Measurements from ENCODE around the gene MMP11. TPM values are rescaled to one million over a fixed set of nuclear protein-coding genes. Genes with fewer than 3 reads are reported as not detected.

MMP11 gene
- total RNA-seq, 2 donors from 2014 or later: 2.3 to 4.5 TPM

- no peaks in the 10 kb centered on the region for H3K27me3 ChIP-seq
- intact Hi-C loops (cut with DNase I): no loop called here
- H3K4me3 ChIP-seq: no peak overlapping the region
- TF ChIP-seq CTCF (IDR thresholded peaks at IDR 0.05): no peak
- H3K4me1 ChIP-seq: no peaks in the 10 kb centered on the region
- H3K9me3 ChIP-seq: no peaks in the 10 kb centered on the region
- H3K27ac ChIP-seq: no peak overlapping the region
- no peak overlapping the region for H3K9ac ChIP-seq (ENCODE audit: low read depth in 2 of 2, low read length in 2 of 2)
- H3K36me3 ChIP-seq: no peaks in the 10 kb centered on the region
- no peak for DNase-seq
Observed at GRCh38 chr22:23781511-23782183, 9.0 kb downstream of the MMP11 start.

GRCh38 chr22:23782252-23782651 lies 9.6 kb downstream of the MMP11 start:
- Histone ChIP-seq H3K36me3 (no peaks in the 10 kb centered on the region), H3K4me1 (no peaks in the 10 kb centered on the region), H3K4me3 (no peak overlapping the region), H3K27me3 (no peaks in the 10 kb centered on the region), H3K9ac (ENCODE audit: low read depth in 2 of 2, low read length in 2 of 2) (no peak overlapping the region), H3K27ac (no peak overlapping the region), H3K9me3 (no peaks in the 10 kb centered on the region)
- intact Hi-C loops (cut with DNase I): no loop called here
- no peak for DNase-seq
- no peak for TF ChIP-seq CTCF (IDR thresholded peaks at IDR 0.05)

DNA sequence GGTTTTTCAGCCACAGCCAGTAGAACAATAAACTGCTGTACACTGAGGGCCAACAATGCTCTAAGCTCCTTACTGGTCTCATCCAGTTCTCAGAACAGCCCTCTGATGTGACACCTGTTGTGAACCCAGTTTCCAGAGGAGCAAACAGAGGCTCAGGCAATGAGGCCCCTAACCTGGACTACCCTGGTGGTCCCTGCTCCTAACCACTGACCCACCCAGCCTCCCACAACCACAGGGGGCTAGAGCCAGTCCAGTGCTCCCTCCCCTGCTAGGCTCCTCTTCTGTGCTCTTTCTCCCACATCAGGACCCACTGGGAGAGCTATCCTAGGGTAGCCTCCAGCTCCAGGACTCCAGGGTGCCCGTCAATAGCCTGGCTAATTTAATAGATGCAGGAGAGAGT lies 10.1 kb downstream of the MMP11 start:
- peaks cover 1% of the 10 kb centered on the region for H3K4me1 ChIP-seq
- no peak overlapping the region for H3K4me3 ChIP-seq
- DNase-seq: no peak
- no peaks in the 10 kb centered on the region for H3K36me3 ChIP-seq
- no peaks in the 10 kb centered on the region for H3K9me3 ChIP-seq
- H3K27ac ChIP-seq: no peak overlapping the region
- no peaks in the 10 kb centered on the region for H3K27me3 ChIP-seq
- peak overlapping the region in 1 of 2 donors; percentile 6 for H3K9ac ChIP-seq (ENCODE audit: low read depth in 2 of 2, low read length in 2 of 2)
- no peak for TF ChIP-seq CTCF (IDR thresholded peaks at IDR 0.05)
- intact Hi-C loops (cut with DNase I): no loop called here

- H3K27me3 ChIP-seq: no peaks in the 10 kb centered on the region
- no peak overlapping the region for H3K9ac ChIP-seq (ENCODE audit: low read depth in 2 of 2, low read length in 2 of 2)
- H3K27ac ChIP-seq: no peak overlapping the region
- H3K36me3 ChIP-seq: no peaks in the 10 kb centered on the region
- intact Hi-C loops (cut with DNase I): no loop called here
- no peak for TF ChIP-seq CTCF (IDR thresholded peaks at IDR 0.05)
- H3K4me1 ChIP-seq: peaks cover 7% of the 10 kb centered on the region
- DNase-seq: no peak
- no peaks in the 10 kb centered on the region for H3K9me3 ChIP-seq
- H3K4me3 ChIP-seq: no peak overlapping the region
Observed at GRCh38 chr22:23783265-23784150, 10.9 kb downstream of the MMP11 start.

- H3K4me3 ChIP-seq: no peak overlapping the region
- H3K9me3 ChIP-seq: no peaks in the 10 kb centered on the region
- TF ChIP-seq CTCF (IDR thresholded peaks at IDR 0.05): no peak
- peaks cover 7% of the 10 kb centered on the region for H3K4me1 ChIP-seq
- H3K9ac ChIP-seq (ENCODE audit: low read depth in 2 of 2, low read length in 2 of 2): no peak overlapping the region
- H3K27ac ChIP-seq: no peak overlapping the region
- peak; percentile 58 for DNase-seq
- no peaks in the 10 kb centered on the region for H3K27me3 ChIP-seq
- intact Hi-C loops (cut with DNase I): no loop called here
- H3K36me3 ChIP-seq: no peaks in the 10 kb centered on the region
Observed at GRCh38 chr22:23784215-23784732, 11.6 kb downstream of the MMP11 start.
